ENCODE measurements around the gene DUSP28. TPM values are rescaled to one million over a fixed set of nuclear protein-coding genes. Genes with fewer than 3 reads are reported as not detected.

DUSP28 gene
- total and polyA plus RNA-seq, 2 of the 13 experiments (the other 11 are each of a cell fraction or from before 2014, with no cell fraction given) = 5.2 to 8.6 TPM

- peak; percentile 29; the same call in 1 of the 2 replicates for TF ChIP-seq AKAP8 (CRISPR knock-in tag; IDR thresholded peaks at IDR 0.05)
- 0 out of 2 replicates have a peak, but pooled peaks have one; percentile 34 for TF ChIP-seq ZNF772 (CRISPR knock-in tag; IDR thresholded peaks at IDR 0.05)
Observed at GRCh38 chr2:240601061-240601830, 41.1 kb downstream of the DUSP28 start (continued).

- POLR2A ChIA-PET = interaction anchor here (9.7 kb wide), 1 partner anchor 15 kb away, joined by 147 read pairs; the partner anchor contains the start of gene CAPN10
- Histone ChIP-seq H3K36me3 (replicated peaks in 1 of 2; ENCODE audit: control insufficient read depth in 1 of 2, insufficient read depth in 2 of 2, low read length in 2 of 2) (peaks cover 4 to 8% of the 10 kb centered on the region in 2 experiments; a peak in 2 of 5 replicates), H4K20me1 (ENCODE audit: insufficient read depth, low read length) (0 out of 2 replicates have a peak, but pooled peaks cover 4% of the 10 kb centered on the region), H3K9me3 (ENCODE audit: low read length) (no peaks in the 10 kb centered on the region), H3K79me2 (ENCODE audit: insufficient read depth, low read length) (peaks cover 15% of the 10 kb centered on the region), H3K4me2 (ENCODE audit: low read depth, low read length) (no peak overlapping the region), H3K9ac (ENCODE audit: insufficient read depth, low read depth, low read length) (no peak overlapping the region), H3K4me3 (replicated peaks in 1 of 3; ENCODE audit: insufficient read depth in 1 of 3, low read depth in 2 of 3, low read length in 3 of 3) (no peak overlapping the region), H3K4me1 (ENCODE audit: insufficient read depth, low read length) (peaks cover 59% of the 10 kb centered on the region), H2AFZ (ENCODE audit: low read length) (no peak overlapping the region), H3K27me3 (ENCODE audit: control insufficient read depth in 1 of 2, insufficient read depth in 2 of 2, low read length in 2 of 2) (no peaks in the 10 kb centered on the region), H3K27ac (ENCODE audit: extremely low read length, insufficient read depth, low read length) (no peak overlapping the region)
- FAIRE-seq (no peak), DNase-seq (ENCODE audit: low spot score) (no peak), ATAC-seq (no peak)
- WGBS (ENCODE audit: low lambda C conversion rate) = 95% methylated on average over 11 of the region's 11 CpGs
- CTCF ChIA-PET (ENCODE audit: low intra/inter-chr PET ratio, low total read pairs) = no interaction called here
- BruUV-seq (replicated peaks) = no TSS peak
- intact Hi-C loops (cut with micrococcal nuclease; ENCODE audit: unreplicated experiment) (loop anchor here (10.0 kb wide), 1 partner anchor 233 kb away; no protein-coding TSS in a partner anchor), in situ Hi-C loops (cut with HindIII; ENCODE audit: extremely low pct_ligation_motif_present, low pct_unique_long_range_greater_than_20kb) (no loop called here)
- no peak for TF ChIP-seq HOXD1 (CRISPR knock-in tag; IDR thresholded peaks at IDR 0.05)
- no peak for TF ChIP-seq SYNCRIP (IDR thresholded peaks at IDR 0.05; ENCODE audit: insufficient read depth, low read depth, low read length)
- no peak for TF ChIP-seq ZNF773 (CRISPR knock-in tag; IDR thresholded peaks at IDR 0.05; ENCODE audit: borderline replicate concordance)
- TF ChIP-seq RBM39 (IDR thresholded peaks at IDR 0.05; ENCODE audit: low read depth, low read length, poor library complexity, severe bottlenecking) = no peak
- TF ChIP-seq SPEN (CRISPR knock-in tag; IDR thresholded peaks at IDR 0.05; ENCODE audit: low read depth) = no peak
- TF ChIP-seq, protein P1, sequence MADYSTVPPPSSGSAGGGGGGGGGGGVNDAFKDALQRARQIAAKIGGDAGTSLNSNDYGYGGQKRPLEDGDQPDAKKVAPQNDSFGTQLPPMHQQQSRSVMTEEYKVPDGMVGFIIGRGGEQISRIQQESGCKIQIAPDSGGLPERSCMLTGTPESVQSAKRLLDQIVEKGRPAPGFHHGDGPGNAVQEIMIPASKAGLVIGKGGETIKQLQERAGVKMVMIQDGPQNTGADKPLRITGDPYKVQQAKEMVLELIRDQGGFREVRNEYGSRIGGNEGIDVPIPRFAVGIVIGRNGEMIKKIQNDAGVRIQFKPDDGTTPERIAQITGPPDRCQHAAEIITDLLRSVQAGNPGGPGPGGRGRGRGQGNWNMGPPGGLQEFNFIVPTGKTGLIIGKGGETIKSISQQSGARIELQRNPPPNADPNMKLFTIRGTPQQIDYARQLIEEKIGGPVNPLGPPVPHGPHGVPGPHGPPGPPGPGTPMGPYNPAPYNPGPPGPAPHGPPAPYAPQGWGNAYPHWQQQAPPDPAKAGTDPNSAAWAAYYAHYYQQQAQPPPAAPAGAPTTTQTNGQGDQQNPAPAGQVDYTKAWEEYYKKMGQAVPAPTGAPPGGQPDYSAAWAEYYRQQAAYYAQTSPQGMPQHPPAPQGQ (CRISPR knock-in tag; IDR thresholded peaks at IDR 0.05; ENCODE audit: borderline replicate concordance) = no peak
- no peak for TF ChIP-seq HNF1A (IDR thresholded peaks at IDR 0.05; ENCODE audit: low read depth)
- no peak for TF ChIP-seq HNF1A (CRISPR knock-in tag; IDR thresholded peaks at IDR 0.05; ENCODE audit: borderline replicate concordance)
- TF ChIP-seq ZNF451 (CRISPR knock-in tag; IDR thresholded peaks at IDR 0.05) = no peak
- no peak for TF ChIP-seq SMC3 (IDR thresholded peaks at IDR 0.05; ENCODE audit: low read length)
- no peak for TF ChIP-seq SOX13 (IDR thresholded peaks at IDR 0.05)
- TF ChIP-seq SOX13 (CRISPR knock-in tag; conservative IDR thresholded peaks at IDR 0.05 in 1 of 2, IDR thresholded peaks at IDR 0.05 in 1 of 2) = no peak
- TF ChIP-seq PBX3 (CRISPR knock-in tag; IDR thresholded peaks at IDR 0.05; ENCODE audit: borderline replicate concordance) = no peak
Observed at GRCh38 chr2:240601831-240602160, 41.6 kb downstream of the DUSP28 start.
